OCI-LY7 (cell line): ENCODE results near the gene BCL2L15. TPM values are rescaled to one million over a fixed set of nuclear protein-coding genes. Genes with fewer than 3 reads are reported as not detected.

Experiments
- BruUV-seq: library from RNA; stranded (reverse); fragments of 400-500 nt; replicated peaks from 2 replicates; lab custom pipeline; 2021; lab: Mats Ljungman, UMichigan
- CTCF ChIA-PET: fragments of 300-600 bp; sonication (Branson Sonifier 250); formaldehyde crosslinking; loops from one replicate; lab custom pipeline; 2022; ENCODE audit warnings: antibody characterized with exemption; ENCODE audit not compliant: unreplicated experiment; lab: Charles Lee
- POLR2A ChIA-PET: fragments of 300-600 bp; sonication (Branson Sonifier 250); formaldehyde crosslinking; loops from one replicate; lab custom pipeline; 2022; ENCODE audit warnings: antibody characterized with exemption; lab: Charles Lee
- DNase-seq: peaks from one replicate; pipeline ENCODE4 v3.0.0-alpha.2; 2015; ENCODE audit warnings: low spot score
- H2AFZ ChIP-seq: fragments of 200-600 bp; sonication (generic), shearing (Covaris generic); 2 replicates; pipeline ENCODE4 v1.6.1; 2014; ENCODE audit warnings: mild to moderate bottlenecking, antibody characterized with exemption, low read length, moderate library complexity
- H3K27ac ChIP-seq: fragments of 200-600 bp; sonication (generic); 2 replicates; pipeline ENCODE4 v1.5.1; 2014; ENCODE audit warnings: mixed run types, low read depth, mild to moderate bottlenecking, moderate library complexity, low read length, inconsistent platforms; ENCODE audit not compliant: poor library complexity, severe bottlenecking
- H3K36me3 ChIP-seq: fragments of 200-600 bp; sonication (generic); 2 replicates; pipeline ENCODE4 v1.6.1; 2014; ENCODE audit warnings: mild to moderate bottlenecking, antibody characterized with exemption, low read length, moderate library complexity, mixed read lengths; ENCODE audit not compliant: insufficient read depth
- H3K4me1 ChIP-seq: fragments of 200-600 bp; sonication (generic); 2 replicates; pipeline ENCODE4 v1.5.1; 2014; ENCODE audit warnings: mild to moderate bottlenecking, low read length; ENCODE audit not compliant: insufficient read depth, poor library complexity, severe bottlenecking
- H3K4me2 ChIP-seq: fragments of 200-600 bp; sonication (generic); 2 replicates; pipeline ENCODE4 v1.6.1; 2014; ENCODE audit warnings: mild to moderate bottlenecking, low read length
- H3K4me3 ChIP-seq: fragments of 200-600 bp; sonication (generic); 2 replicates; pipeline ENCODE4 v1.5.1; 2014; ENCODE audit warnings: mild to moderate bottlenecking, low read depth, low read length; ENCODE audit not compliant: poor library complexity, severe bottlenecking
- H3K79me2 ChIP-seq: fragments of 200-600 bp; sonication (generic); 2 replicates; pipeline ENCODE4 v1.6.1; 2016; ENCODE audit warnings: low read depth, mild to moderate bottlenecking, low read length, moderate library complexity, mixed read lengths; ENCODE audit not compliant: insufficient read depth
- H3K9me2 ChIP-seq: fragments of 200-600 bp; sonication (generic); 2 replicates; pipeline ENCODE4 v1.6.1; 2016; ENCODE audit warnings: mild to moderate bottlenecking, low read length, mixed read lengths; ENCODE audit not compliant: insufficient read depth
- H3K9me3 ChIP-seq: fragments of 200-600 bp; sonication (generic); 2 replicates; pipeline ENCODE4 v1.6.1; 2014; ENCODE audit warnings: mild to moderate bottlenecking, mixed run types, low read length, mixed read lengths
- H4K20me1 ChIP-seq: fragments of 200-600 bp; sonication (generic); 2 replicates; pipeline ENCODE4 v1.6.1; 2014; ENCODE audit warnings: mild to moderate bottlenecking, antibody characterized with exemption, low read length, moderate library complexity, mixed read lengths; ENCODE audit not compliant: insufficient read depth
- CTCF ChIP-seq: fragments of 200-600 bp; sonication (generic); conservative IDR thresholded peaks from 2 replicates; pipeline ENCODE4 v1.5.1; 2014; ENCODE audit warnings: mild to moderate bottlenecking, antibody characterized with exemption, low read length, moderate library complexity, mixed read lengths
- EZH2phosphoT487 ChIP-seq: fragments of 200-600 bp; sonication (generic); IDR thresholded peaks from 2 replicates; pipeline ENCODE4 v1.6.1; 2018; ENCODE audit warnings: low read depth, borderline replicate concordance, mild to moderate bottlenecking, mixed run types, antibody characterized with exemption, low read length, moderate library complexity, mixed read lengths
- intact Hi-C: fragments of 100-400 bp; cut with micrococcal nuclease; formaldehyde crosslinking; loops from one replicate; pipeline ENCODE4 v1.10.0; 2022; ENCODE audit not compliant: unreplicated experiment
- total RNA-seq, 2 experiments: library from RNA; depleted of rRNA in 1 of 2; stranded (reverse); fragments of >200 nt in 1 of 2; shearing (Covaris generic) in 1 of 2; gene quantifications; 2 replicates each; pipeline ENCODE4 v1.2.3, GENCODE V29; 2014 to 2022

Gene BCL2L15
- total RNA-seq, 2 experiments from 2014 or later, result 0.82 to 1.1 TPM

- H2AFZ ChIP-seq, result no peak overlapping the region
- H3K36me3 ChIP-seq, result peaks cover 19% of the 10 kb centered on the region
- H3K27ac ChIP-seq, result no peak overlapping the region
- CTCF ChIA-PET, result no interaction called here
- no peak for DNase-seq
- TF ChIP-seq CTCF (no peak), EZH2phosphoT487 (no peak)
- POLR2A ChIA-PET, result interaction anchor here (1.1 to 1.3 kb wide), 2 partner anchors 10 to 76 kb away, joined by 6 to 7 read pairs; no protein-coding TSS in a partner anchor
- BruUV-seq, result no TSS peak
- H3K4me3 ChIP-seq, result no peak overlapping the region
- intact Hi-C loops, result no loop called here
- peaks cover 86% of the 10 kb centered on the region for H3K4me1 ChIP-seq
- H4K20me1 ChIP-seq, result peaks cover 18% of the 10 kb centered on the region
- no peaks in the 10 kb centered on the region for H3K9me2 ChIP-seq
- H3K79me2 ChIP-seq, result peaks cover 100% of the 10 kb centered on the region
- 0 out of 2 replicates have a peak overlapping the region, but pooled peaks have one; percentile 3 for H3K4me2 ChIP-seq
- H3K9me3 ChIP-seq, result no peaks in the 10 kb centered on the region; the same call in 1 of the 2 replicates
These were observed 48.6 kb upstream of the BCL2L15 start for GRCh38 chr1:113935970-113936369.

DNA sequence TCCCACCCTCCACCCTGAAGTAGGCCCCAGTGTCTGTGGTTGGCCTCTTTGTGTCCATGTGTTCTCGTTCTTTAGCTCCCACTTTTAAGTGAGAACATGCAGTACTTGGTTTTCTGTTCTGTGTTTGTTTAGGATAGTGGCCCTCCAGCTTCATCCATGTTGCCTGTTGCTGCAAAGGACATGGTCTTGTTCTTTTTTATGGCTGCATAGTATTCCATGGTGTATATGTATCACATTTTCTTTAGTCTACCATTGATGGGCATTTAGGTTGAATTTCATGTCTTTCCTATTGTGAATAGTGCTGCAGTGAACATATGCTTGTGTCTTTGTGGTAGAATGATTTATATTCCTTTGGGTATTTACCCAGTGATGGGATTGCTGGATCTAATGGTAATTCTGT, 47.8 kb upstream of the BCL2L15 start:
- no peak for DNase-seq
- H3K36me3 ChIP-seq, result peaks cover 16% of the 10 kb centered on the region
- H3K9me3 ChIP-seq, result no peaks in the 10 kb centered on the region; the same call in 1 of the 2 replicates
- no TSS peak for BruUV-seq
- intact Hi-C loops, result no loop called here
- H3K79me2 ChIP-seq, result peaks cover 100% of the 10 kb centered on the region
- H3K27ac ChIP-seq, result no peak overlapping the region
- H3K9me2 ChIP-seq, result no peaks in the 10 kb centered on the region
- H3K4me3 ChIP-seq, result no peak overlapping the region
- peaks cover 26% of the 10 kb centered on the region for H4K20me1 ChIP-seq
- no peak overlapping the region for H3K4me2 ChIP-seq
- H3K4me1 ChIP-seq, result peaks cover 81% of the 10 kb centered on the region
- CTCF ChIA-PET, result no interaction called here
- no peak overlapping the region for H2AFZ ChIP-seq
- POLR2A ChIA-PET, result interaction anchor here (0.6 to 1.3 kb wide), 8 partner anchors 10 to 442 kb away, joined by 3 to 9 read pairs (median 4); no protein-coding TSS in a partner anchor
- TF ChIP-seq EZH2phosphoT487, result no peak
- TF ChIP-seq CTCF, result no peak

GRCh38 chr1:113934511-113935055, 47.2 kb upstream of the BCL2L15 start:
- Histone ChIP-seq H3K9me2 (no peaks in the 10 kb centered on the region), H3K27ac (no peak overlapping the region), H3K4me3 (no peak overlapping the region), H3K36me3 (peaks cover 16% of the 10 kb centered on the region), H2AFZ (no peak overlapping the region), H3K4me2 (no peak overlapping the region), H3K4me1 (peaks cover 75% of the 10 kb centered on the region), H3K9me3 (no peaks in the 10 kb centered on the region; the same call in 1 of the 2 replicates), H3K79me2 (peaks cover 99% of the 10 kb centered on the region), H4K20me1 (peaks cover 27% of the 10 kb centered on the region)
- TF ChIP-seq CTCF (no peak), EZH2phosphoT487 (no peak)
- ChIA-PET CTCF (no interaction called here), POLR2A (interaction anchor here (0.6 to 2.2 kb wide), 9 partner anchors 10 to 443 kb away, joined by 3 to 17 read pairs (median 4); no protein-coding TSS in a partner anchor)
- BruUV-seq, result no TSS peak
- no peak for DNase-seq
- intact Hi-C loops, result no loop called here
